HG03066 (cell line): ENCODE results near the gene FOXP1.

ENCODE experiments used
- ATAC-seq: cut with Tn5 transposase; IDR thresholded peaks from one replicate; pipeline ENCODE4 v1.9.1; 2021; ENCODE audit warnings: low read depth; ENCODE audit not compliant: unreplicated experiment

The FOXP1 gene

GRCh38 chr3:71076361-71077002 is 507.0 kb downstream of the FOXP1 start:
- no peak for ATAC-seq

- ATAC-seq = no peak
Observed at GRCh38 chr3:71075494-71075893, 508.0 kb downstream of the FOXP1 start.

- ATAC-seq = no peak
Observed at GRCh38 chr3:71074423-71074822, 509.1 kb downstream of the FOXP1 start.

GRCh38 chr3:71072986-71073385 is 510.5 kb downstream of the FOXP1 start:
- no peak for ATAC-seq

GRCh38 chr3:71072287-71072686 is 511.2 kb downstream of the FOXP1 start:
- no peak for ATAC-seq

GRCh38 chr3:71070497-71071463 is 512.7 kb downstream of the FOXP1 start:
- no peak for ATAC-seq

- ATAC-seq = no peak
Observed at GRCh38 chr3:71069797-71070196, 513.7 kb downstream of the FOXP1 start.

GRCh38 chr3:71067977-71068654 is 515.4 kb downstream of the FOXP1 start:
- ATAC-seq = no peak

GRCh38 chr3:71066849-71067261 is 516.7 kb downstream of the FOXP1 start:
- no peak for ATAC-seq

GRCh38 chr3:71066356-71066755 is 517.2 kb downstream of the FOXP1 start:
- no peak for ATAC-seq

GRCh38 chr3:71065764-71066013 is 517.8 kb downstream of the FOXP1 start:
- no peak for ATAC-seq

GRCh38 chr3:71064956-71065763 is 518.4 kb downstream of the FOXP1 start:
- no peak for ATAC-seq

GRCh38 chr3:71064291-71064955 is 519.1 kb downstream of the FOXP1 start:
- no peak for ATAC-seq

GRCh38 chr3:71063773-71064290 is 519.7 kb downstream of the FOXP1 start:
- ATAC-seq = no peak

GRCh38 chr3:71062952-71063772 is 520.4 kb downstream of the FOXP1 start:
- no peak for ATAC-seq

GRCh38 chr3:71062037-71062932 is 521.2 kb downstream of the FOXP1 start:
- ATAC-seq = no peak

- ATAC-seq = no peak
Observed at GRCh38 chr3:71061581-71061980, 521.9 kb downstream of the FOXP1 start.

- no peak for ATAC-seq
Observed at GRCh38 chr3:71061037-71061436, 522.5 kb downstream of the FOXP1 start.
